GM21576 (cell line): ENCODE data around the gene KCNN2.
A peak's percentile ranks its signal among the peaks of the same experiment; 100 is the strongest.
"Not testable (repeated sequence)": the region's sequence is repeated elsewhere in the genome, so short reads cannot be mapped to it uniquely, and the experiment has no call there.

Source experiments
- ATAC-seq: cut with Tn5 transposase; IDR thresholded peaks from one replicate; pipeline ENCODE4 v1.9.1; 2021; ENCODE audit warnings: mild to moderate bottlenecking, moderate library complexity; ENCODE audit not compliant: unreplicated experiment

Gene KCNN2

DNA sequence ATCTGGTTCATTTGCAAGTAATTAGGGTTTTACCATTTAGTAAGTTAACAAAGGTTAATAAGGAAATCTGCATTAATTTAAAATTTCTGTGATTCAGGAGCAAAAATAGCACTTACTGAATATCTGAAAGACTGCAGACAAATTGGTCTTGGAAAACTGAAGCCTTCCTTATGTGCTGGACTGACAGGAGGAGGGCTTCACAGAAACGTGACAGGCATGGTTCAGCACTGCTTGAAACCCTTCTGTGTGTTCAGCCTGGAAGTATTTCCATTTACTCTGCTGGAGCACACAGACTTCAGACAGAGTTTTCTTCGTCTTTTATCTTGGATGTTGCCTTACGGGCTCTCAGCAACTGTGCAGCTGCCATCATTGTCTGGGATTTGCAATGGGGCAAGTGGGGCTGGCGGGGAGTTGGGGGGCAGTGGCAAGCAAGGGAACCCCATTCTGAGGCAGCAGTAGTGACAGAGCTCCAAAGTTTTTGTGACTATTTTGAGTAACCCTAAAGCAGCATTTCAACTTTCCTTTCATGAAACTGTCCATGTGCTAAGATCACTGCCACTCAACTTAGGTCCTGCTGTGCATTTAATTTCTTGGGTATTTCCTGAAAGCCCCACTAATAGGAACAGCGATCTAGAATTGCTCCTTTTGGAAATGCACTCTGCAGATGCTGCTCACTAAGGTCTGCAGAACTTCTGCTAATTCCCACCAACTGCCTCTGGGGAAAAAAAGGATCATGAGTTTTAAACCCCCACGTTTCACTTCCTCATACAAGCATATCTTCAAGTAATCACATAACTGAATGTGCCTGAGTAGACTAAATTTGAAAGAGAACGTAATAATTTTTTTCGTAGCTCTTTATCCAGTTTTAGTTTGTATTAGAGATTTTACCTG, 56.6 kb downstream of the KCNN2 start:
- peak; percentile 98 for ATAC-seq

GRCh38 chr5:114419067-114419388, 57.2 kb downstream of the KCNN2 start:
- ATAC-seq = peak; percentile 23

DNA sequence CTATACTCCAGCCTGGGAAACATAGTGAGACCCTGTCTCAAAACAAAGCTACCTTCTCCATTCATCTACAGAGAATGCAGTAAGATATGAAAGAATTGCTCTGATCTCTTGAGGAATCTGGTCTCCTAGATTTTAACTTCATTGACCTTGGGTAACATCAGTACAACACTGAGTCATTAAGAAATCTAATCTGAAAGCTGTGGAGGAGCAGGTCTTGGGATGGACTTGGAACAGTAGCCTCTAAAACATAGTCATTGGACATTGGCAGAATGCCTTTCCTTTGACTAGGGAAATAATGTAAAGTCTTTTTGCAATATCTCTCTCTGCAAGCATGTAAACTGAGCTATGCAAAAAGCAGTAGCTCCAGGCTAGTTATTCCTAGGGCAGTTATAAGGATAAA, 58.1 kb downstream of the KCNN2 start:
- no peak for ATAC-seq

DNA sequence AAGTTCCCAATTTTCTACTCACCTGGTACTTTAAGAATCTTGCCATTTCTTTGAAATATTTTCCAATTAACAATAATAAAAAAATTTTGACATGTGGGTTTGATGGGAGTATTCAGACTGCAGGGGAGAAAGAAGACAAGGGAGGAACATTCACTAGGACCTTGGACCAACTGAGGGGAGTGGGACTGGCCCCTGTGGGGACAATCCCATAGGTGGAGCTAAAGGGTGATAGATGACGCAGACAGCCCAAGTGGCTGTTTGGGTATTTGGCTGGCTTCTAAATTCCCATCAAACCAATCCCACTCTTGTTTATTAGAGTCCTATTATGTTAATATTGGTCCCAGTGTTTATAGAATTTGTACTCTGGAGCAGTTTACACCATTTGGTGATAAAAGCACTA, 65.3 kb downstream of the KCNN2 start:
- ATAC-seq = no peak

- ATAC-seq = no peak
These were observed 68.7 kb downstream of the KCNN2 start for GRCh38 chr5:114430532-114430931.

DNA sequence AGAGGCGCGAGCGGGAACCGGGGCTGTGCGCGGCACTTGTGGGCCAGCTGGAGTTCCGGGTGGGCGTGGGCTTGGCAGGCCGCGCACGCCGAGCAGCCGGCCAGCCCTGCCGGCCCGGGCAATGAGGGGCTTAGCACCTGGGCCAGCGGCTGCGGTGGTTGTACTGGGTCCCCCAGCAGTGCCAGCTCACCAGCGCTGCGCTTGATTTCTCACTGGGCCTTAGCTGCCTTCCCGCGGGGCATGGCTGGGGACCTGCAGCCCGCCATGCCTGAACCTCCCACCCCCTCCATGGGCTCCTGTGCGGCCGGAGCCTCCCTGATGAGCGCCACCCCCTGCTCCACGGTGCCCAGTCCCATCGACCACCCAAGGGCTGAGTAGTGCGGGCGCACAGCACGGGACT, 70.8 kb downstream of the KCNN2 start:
- not testable (repeated sequence) for ATAC-seq

- ATAC-seq = no peak
These were observed 72.7 kb downstream of the KCNN2 start for GRCh38 chr5:114434396-114435219.

DNA sequence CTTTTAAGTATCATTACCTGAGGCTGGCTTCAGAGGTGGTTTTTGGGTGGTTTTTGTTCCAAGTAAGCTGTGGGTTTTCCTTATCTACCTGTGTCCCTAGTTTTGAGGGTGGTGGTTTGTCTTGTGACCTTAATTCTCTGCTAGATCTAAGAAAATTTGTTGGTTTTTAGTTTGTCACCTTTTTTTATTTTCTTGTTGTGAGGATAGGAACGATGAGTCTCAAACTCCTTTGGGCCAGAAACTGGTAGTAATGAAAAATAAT, 73.3 kb downstream of the KCNN2 start:
- ATAC-seq = no peak

- peak; percentile 83 for ATAC-seq
These were observed 74.0 kb downstream of the KCNN2 start for GRCh38 chr5:114435885-114436299.

DNA sequence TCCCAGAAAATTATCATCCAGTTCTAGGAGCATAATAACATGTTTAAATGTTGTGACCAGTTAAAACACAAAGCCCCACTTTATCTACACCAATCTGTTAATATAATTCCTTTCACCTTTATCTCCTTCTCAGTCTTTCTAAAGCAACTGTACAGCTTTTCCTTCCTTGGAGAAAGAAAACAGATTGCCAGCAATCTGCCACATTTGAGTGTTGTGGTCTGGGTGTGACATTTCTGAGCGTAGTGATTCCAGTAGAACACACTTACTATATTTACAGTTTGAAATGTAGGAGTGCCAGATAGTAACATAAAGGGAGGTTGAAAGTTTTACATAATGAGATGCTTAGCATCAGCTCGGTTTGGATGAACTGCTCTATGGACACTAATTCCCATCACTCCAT, 76.1 kb downstream of the KCNN2 start:
- no peak for ATAC-seq

DNA sequence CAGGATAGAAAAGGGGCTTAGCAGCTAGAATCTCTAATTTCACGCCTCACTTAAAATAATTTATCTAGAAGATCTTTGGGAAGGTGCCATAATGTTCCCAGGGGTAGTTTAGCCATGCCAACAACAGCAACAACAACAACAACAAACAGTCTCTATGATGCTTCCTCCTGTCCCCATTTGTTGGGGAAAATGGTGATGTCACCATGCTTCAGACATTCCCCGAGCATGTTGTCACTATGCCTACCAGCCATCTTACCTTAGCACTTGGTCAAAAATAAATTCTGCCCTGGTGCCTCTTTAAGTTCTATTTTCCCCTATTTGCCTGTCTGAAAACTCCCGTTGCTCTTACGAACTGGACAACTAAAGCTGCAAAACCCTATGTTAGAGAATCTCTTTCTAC, 76.6 kb downstream of the KCNN2 start:
- ATAC-seq = no peak

DNA sequence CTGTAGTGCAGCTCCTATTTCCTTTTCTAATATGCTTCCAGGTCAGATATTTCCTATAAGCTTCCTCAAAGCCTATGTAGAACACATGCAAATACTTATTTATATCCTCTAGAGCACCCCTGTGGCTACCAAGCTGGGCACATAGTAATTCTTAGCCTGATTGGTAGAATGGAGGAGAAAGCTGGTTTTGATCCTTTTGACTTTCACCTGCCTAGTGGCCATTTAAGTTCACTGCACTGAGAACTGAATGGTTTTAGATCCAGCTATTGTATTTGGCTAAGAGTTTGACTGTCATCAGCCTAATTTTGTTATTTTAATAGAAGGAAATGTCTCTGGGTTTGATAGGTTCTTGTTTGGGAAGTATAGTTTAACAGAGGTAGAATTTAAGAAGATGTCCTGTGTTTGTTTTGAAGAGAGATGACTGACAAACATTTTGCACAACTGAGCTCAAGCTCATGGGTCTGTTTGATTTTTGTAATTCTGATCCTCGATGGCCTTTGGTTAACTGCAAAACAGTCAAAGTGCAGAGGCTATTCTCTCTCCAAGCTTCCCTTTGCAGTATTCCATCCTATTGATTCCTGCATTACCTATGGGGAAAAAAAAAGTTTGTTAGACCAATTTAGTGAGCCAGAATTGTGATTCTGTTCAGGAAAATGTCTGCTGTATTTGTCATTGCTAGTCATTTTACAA, 85.4 kb downstream of the KCNN2 start:
- no peak for ATAC-seq

DNA sequence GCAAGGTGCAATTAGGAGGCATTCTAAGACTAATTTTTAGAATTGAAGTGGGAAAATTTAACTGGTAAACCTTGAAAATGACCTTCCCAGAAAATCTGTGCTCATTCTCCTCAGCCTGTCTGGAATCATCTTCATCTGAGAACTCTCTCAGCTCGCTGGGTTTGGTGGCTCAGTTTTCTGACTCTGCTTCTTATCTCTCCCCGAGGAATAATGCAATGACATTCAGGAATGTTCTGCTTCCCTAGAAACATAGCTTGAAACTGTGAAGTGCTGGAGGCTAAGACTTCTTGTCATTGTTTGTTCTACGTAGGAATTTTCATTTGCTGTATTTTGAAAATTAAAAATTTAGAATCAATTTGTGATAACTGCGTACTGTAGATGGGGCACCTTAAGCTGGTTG, 86.6 kb downstream of the KCNN2 start:
- ATAC-seq = no peak

DNA sequence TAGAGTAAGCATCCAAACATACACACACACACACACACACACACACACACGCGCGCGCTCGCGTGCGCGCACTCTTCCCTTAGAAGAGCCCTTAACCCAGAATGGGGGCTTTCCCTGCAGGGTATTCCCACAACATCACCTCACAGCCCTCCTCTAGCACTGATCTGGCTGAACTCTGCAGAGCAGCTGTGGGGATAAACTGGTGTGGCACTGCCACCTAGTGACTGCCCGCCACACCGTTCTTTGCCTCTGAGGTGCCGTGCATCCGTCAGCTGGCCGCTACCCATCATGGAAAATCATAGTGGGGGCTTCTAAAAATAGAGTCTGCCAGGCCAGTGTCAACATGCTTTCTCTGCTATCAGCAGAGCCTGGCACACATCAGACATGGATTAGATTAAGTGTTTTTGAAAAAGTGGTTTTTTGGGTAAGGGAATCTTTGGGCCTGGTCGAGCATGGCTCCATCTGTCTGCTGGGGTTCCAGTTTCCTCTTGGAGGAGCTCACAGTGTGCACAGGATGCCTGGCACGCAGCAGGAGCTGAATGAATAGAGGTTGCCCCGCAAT, 88.1 kb downstream of the KCNN2 start:
- ATAC-seq = peak; percentile 97

- ATAC-seq = no peak
These were observed 88.6 kb downstream of the KCNN2 start for GRCh38 chr5:114450437-114450836.

- no peak for ATAC-seq
These were observed 96.9 kb downstream of the KCNN2 start for GRCh38 chr5:114458726-114459125.

DNA sequence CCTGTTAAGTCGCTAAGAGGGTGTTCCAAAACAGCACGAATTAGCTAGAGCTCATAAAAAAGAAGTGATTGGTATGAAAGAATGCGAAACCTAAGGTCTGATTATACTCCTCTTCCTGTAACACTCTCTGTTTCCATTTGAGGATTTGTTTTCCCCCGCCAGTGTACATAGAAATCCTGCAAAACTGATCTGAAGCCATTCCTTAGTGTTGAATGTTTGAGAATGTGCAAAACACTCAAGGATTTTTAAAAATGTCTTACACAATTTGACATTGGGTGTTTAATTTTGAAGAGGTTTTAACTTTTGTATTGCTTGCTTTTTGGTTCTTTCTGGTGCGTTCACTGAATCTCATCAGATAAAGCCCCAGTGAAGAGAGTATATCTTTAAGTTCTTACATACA, 105.3 kb downstream of the KCNN2 start:
- ATAC-seq = no peak

DNA sequence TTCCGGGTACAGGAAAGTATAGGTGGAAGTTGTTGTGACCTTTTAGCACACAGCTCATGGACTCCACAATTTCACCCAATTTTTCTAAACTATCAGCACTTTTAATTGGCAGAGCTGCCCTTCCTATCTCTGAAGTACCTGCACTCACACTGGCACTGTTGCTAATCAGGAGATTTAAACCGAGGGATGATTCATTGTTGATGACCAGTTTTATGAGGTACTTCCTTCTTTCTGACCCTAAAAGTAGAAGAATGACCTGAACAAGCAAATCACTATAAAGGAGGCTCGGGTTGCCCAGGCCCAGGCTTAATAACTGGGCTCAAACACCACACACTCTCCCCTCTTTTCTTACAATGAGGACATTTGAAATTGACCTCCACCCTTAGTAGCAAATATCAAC, 105.9 kb downstream of the KCNN2 start:
- no peak for ATAC-seq

DNA sequence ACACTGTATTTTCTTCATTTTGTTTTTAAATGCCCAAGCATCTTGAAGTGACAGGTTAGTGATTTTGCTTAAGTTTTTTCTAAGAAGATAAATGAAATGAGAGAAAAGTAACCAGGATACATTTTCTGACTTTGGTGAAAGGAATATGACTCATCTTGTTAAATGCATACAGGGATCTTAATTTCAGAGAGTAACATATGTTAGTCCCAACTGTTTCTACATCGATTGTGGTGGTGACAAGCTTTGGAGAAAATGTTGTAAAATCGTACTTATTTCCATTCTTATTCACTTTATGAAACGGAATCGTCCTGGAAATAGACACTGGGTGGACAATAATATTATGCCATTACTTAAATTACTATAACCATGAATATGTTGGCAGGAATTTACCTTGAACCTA, 107.5 kb downstream of the KCNN2 start:
- ATAC-seq = no peak

- no peak for ATAC-seq
These were observed 109.7 kb downstream of the KCNN2 start for GRCh38 chr5:114471529-114471928.

DNA sequence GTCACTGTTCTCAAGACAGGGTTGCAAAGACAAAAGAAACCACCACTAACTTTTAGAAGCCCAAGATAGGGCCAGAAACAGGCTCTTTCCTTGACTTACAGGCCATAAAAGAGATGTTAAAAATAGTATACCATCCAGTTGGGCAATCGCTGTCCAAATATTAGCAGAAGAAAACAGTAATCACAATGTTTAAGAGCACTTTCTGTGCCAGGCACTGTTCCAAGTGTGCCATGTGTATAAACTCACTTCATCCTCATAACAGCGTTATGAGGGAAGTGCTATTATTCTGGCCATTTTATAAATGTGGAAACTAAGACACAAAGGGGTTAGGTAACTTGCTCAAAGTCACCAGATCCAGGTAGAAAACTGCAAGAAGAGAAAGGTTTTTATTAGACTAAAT, 111.7 kb downstream of the KCNN2 start:
- no peak for ATAC-seq
